ENCODE results near the gene PTAFR. TPM values are rescaled to one million over a fixed set of nuclear protein-coding genes. Genes with fewer than 3 reads are reported as not detected.

Gene PTAFR
- total RNA-seq, 6 experiments from 2014 or later: 0.26 to 0.57 (median 0.43) TPM

- H3K9me3 Mint-ChIP-seq: no peaks in the 10 kb centered on the region
- DNase-seq: no peak
- H3K4me1 Mint-ChIP-seq (ENCODE audit: low read depth): peaks cover 16% of the 10 kb centered on the region
- H3K36me3 Mint-ChIP-seq (ENCODE audit: low read depth): no peaks in the 10 kb centered on the region
- peaks cover 3% of the 10 kb centered on the region for H3K27me3 Mint-ChIP-seq (ENCODE audit: insufficient read depth)
- no peak for TF ChIP-seq CTCF (IDR thresholded peaks at IDR 0.05)
- H3K4me3 Mint-ChIP-seq: no peak overlapping the region
- H3K27ac Mint-ChIP-seq: no peak overlapping the region
Measured at GRCh38 chr1:28156821-28157220, 19.7 kb downstream of the PTAFR start.

GRCh38 chr1:28155628-28156027 lies 20.9 kb downstream of the PTAFR start:
- H3K4me3 Mint-ChIP-seq: no peak overlapping the region
- H3K4me1 Mint-ChIP-seq (ENCODE audit: low read depth): peaks cover 9% of the 10 kb centered on the region
- no peak overlapping the region for H3K27ac Mint-ChIP-seq
- no peak for TF ChIP-seq CTCF (IDR thresholded peaks at IDR 0.05)
- no peak for DNase-seq
- peaks cover 1% of the 10 kb centered on the region for H3K27me3 Mint-ChIP-seq (ENCODE audit: insufficient read depth)
- peaks cover 2% of the 10 kb centered on the region for H3K36me3 Mint-ChIP-seq (ENCODE audit: low read depth)
- H3K9me3 Mint-ChIP-seq: no peaks in the 10 kb centered on the region

- Mint-ChIP-seq H3K4me1 (ENCODE audit: low read depth) (peaks cover 7% of the 10 kb centered on the region), H3K9me3 (no peaks in the 10 kb centered on the region), H3K4me3 (no peak overlapping the region), H3K36me3 (ENCODE audit: low read depth) (peaks cover 9% of the 10 kb centered on the region), H3K27ac (peak overlapping the region; percentile 45; the same call in 1 of the 2 replicates), H3K27me3 (ENCODE audit: insufficient read depth) (peaks cover 1% of the 10 kb centered on the region)
- no peak for DNase-seq
- TF ChIP-seq CTCF (IDR thresholded peaks at IDR 0.05): no peak
Measured at GRCh38 chr1:28154078-28154594, 22.4 kb downstream of the PTAFR start.

- no peak for DNase-seq
- H3K9me3 Mint-ChIP-seq: no peaks in the 10 kb centered on the region
- H3K27me3 Mint-ChIP-seq (ENCODE audit: insufficient read depth): no peaks in the 10 kb centered on the region; the same call in 1 of the 2 replicates
Measured at GRCh38 chr1:28150125-28150780, 26.2 kb downstream of the PTAFR start.

GRCh38 chr1:28148880-28149195 lies 27.7 kb downstream of the PTAFR start:
- no peaks in the 10 kb centered on the region; the same call in 1 of the 2 replicates for H3K27me3 Mint-ChIP-seq (ENCODE audit: insufficient read depth)
- no peak overlapping the region for H3K4me3 Mint-ChIP-seq
- H3K27ac Mint-ChIP-seq: no peak overlapping the region
- no peaks in the 10 kb centered on the region for H3K9me3 Mint-ChIP-seq
- H3K4me1 Mint-ChIP-seq (ENCODE audit: low read depth): peaks cover 21% of the 10 kb centered on the region
- DNase-seq: no peak
- peaks cover 9% of the 10 kb centered on the region for H3K36me3 Mint-ChIP-seq (ENCODE audit: low read depth)
- TF ChIP-seq CTCF (IDR thresholded peaks at IDR 0.05): no peak

More at GRCh38 chr1:28150125-28150780, 26.2 kb downstream of the PTAFR start:
- H3K27ac Mint-ChIP-seq: no peak overlapping the region
- H3K4me1 Mint-ChIP-seq (ENCODE audit: low read depth): peaks cover 7% of the 10 kb centered on the region
- TF ChIP-seq CTCF (IDR thresholded peaks at IDR 0.05): no peak
- H3K4me3 Mint-ChIP-seq: no peak overlapping the region
- peaks cover 9% of the 10 kb centered on the region for H3K36me3 Mint-ChIP-seq (ENCODE audit: low read depth)

All from HFFc6 (cell line).